PC-9 (cell line): ENCODE data around the gene FAM193B.

Source experiments
- CTCF ChIP-seq: fragments of 200-600 bp; sonication (generic); conservative IDR thresholded peaks from 2 replicates; pipeline ENCODE4 v1.6.1; 2017; ENCODE audit warnings: mixed run types, antibody characterized with exemption, mild to moderate bottlenecking, moderate library complexity
- EZH2 ChIP-seq: fragments of 200-600 bp; sonication (generic); IDR thresholded peaks from 2 replicates; pipeline ENCODE4 v1.8.0; 2017; ENCODE audit warnings: antibody characterized with exemption, low read depth

GRCh38 chr5:177537389-177538361 lies 16.7 kb downstream of the FAM193B start:
- TF ChIP-seq CTCF (no peak), EZH2 (no peak)
